ENCODE data around the gene HSD17B2.
"Not testable (repeated sequence)": the region's sequence is repeated elsewhere in the genome, so short reads cannot be mapped to it uniquely, and the experiment has no call there.

- TF ChIP-seq CTCF (conservative IDR thresholded peaks at IDR 0.05); ZFX (IDR thresholded peaks at IDR 0.05): not testable (repeated sequence)
These were observed 25.3 kb upstream of the HSD17B2 start for GRCh38 chr16:82009789-82010188.
